ENCODE measurements around the gene OVCH1.

GRCh38 chr12:29428633-29429032 is 68.9 kb downstream of the OVCH1 start:
- TF ChIP-seq, protein P1, sequence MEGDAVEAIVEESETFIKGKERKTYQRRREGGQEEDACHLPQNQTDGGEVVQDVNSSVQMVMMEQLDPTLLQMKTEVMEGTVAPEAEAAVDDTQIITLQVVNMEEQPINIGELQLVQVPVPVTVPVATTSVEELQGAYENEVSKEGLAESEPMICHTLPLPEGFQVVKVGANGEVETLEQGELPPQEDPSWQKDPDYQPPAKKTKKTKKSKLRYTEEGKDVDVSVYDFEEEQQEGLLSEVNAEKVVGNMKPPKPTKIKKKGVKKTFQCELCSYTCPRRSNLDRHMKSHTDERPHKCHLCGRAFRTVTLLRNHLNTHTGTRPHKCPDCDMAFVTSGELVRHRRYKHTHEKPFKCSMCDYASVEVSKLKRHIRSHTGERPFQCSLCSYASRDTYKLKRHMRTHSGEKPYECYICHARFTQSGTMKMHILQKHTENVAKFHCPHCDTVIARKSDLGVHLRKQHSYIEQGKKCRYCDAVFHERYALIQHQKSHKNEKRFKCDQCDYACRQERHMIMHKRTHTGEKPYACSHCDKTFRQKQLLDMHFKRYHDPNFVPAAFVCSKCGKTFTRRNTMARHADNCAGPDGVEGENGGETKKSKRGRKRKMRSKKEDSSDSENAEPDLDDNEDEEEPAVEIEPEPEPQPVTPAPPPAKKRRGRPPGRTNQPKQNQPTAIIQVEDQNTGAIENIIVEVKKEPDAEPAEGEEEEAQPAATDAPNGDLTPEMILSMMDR (IDR thresholded peaks at IDR 0.05) = no peak
- no peak for TF ChIP-seq POLR2A (IDR thresholded peaks at IDR 0.05)
